A673 (cell line): ENCODE measurements around the gene CRHR1.

ENCODE experiments used
- CTCF ChIP-seq: fragments of 300-800, 200-600 bp; sonication (generic); conservative IDR thresholded peaks from 2 replicates; pipeline ENCODE4 v1.5.1; 2017; ENCODE audit warnings: low read depth, mild to moderate bottlenecking, antibody characterized with exemption, low read length, moderate library complexity, mixed read lengths
- EZH2 ChIP-seq: fragments of 200-600 bp; sonication (generic); IDR thresholded peaks from 2 replicates; pipeline ENCODE4 v1.6.1; 2017; ENCODE audit warnings: borderline replicate concordance, low read depth, mild to moderate bottlenecking, mixed read lengths, antibody characterized with exemption, low read length; ENCODE audit not compliant: poor library complexity, severe bottlenecking

DNA sequence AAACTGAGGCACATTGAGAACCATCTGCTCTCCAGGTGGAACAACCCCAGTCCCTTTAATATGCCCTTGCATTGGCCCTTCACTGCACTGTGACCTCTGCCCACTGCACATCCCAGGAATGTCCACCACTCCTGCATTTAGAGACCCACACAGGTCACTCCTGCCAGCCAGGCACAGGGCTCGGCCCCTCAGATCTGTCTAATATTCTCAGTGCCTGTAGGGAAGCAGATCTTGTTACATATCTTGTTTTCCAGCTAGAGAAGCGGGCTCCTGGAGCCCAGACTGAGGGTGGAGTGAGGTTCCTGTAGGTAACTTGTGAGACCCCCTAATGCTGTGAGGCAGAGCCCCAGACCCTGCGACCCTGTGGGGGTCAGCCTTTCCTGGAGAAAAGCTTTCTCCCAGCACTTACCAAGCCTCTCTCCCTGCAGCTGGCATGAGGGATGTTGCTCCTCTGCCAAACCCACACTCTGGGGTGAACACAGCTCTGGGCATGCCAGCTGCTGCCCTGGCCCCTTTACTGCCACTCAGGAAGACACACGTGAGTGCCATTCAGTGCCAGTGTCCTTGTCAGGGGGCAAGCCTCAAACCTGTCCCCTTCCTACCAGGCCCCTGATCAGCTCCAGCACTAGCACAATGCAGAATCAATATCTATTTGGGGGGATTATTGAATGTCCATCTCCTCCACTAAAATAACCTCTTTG lies 40.3 kb upstream of the CRHR1 start:
- TF ChIP-seq CTCF (no peak), EZH2 (no peak)
